Subcutaneous adipose tissue (tissue), 4 donors: ENCODE results near the gene IL4I1. TPM values are rescaled to one million over a fixed set of nuclear protein-coding genes. Genes with fewer than 3 reads are reported as not detected.

Experiments
- CTCF ChIP-seq: fragments of 450-650 bp; IDR thresholded peaks from one replicate; pipeline ENCODE4 v1.5.1; 2016; ENCODE audit warnings: low read depth, mild to moderate bottlenecking, control low read depth, antibody characterized with exemption, moderate library complexity
- total RNA-seq, 4 donors: library from RNA; depleted of rRNA; stranded (reverse); fragments of >200 nt; gene quantifications; one replicate each; pipeline ENCODE4 v1.1.0, GENCODE V29; 2016

The IL4I1 gene
- total RNA-seq, 4 donors from 2014 or later: 0.22 to 9.3 TPM; not detected in 2

GRCh38 chr19:49936549-49936948, 39.9 kb upstream of the IL4I1 start:
- no peak for TF ChIP-seq CTCF

- no peak for TF ChIP-seq CTCF
Measured at GRCh38 chr19:49933643-49934042, 37.0 kb upstream of the IL4I1 start.

GRCh38 chr19:49932731-49933131, 36.0 kb upstream of the IL4I1 start:
- no peak for TF ChIP-seq CTCF

GRCh38 chr19:49932041-49932451, 35.4 kb upstream of the IL4I1 start:
- TF ChIP-seq CTCF: no peak

GRCh38 chr19:49931293-49932040, 34.8 kb upstream of the IL4I1 start:
- TF ChIP-seq CTCF: no peak

- TF ChIP-seq CTCF: no peak
Measured at GRCh38 chr19:49930483-49931011, 33.9 kb upstream of the IL4I1 start.

GRCh38 chr19:49929611-49930482, 33.2 kb upstream of the IL4I1 start:
- no peak for TF ChIP-seq CTCF
